OCI-LY1 (cell line): Measurements from ENCODE around the gene PAQR8.

Experiments
- H2AFZ ChIP-seq: fragments of 200-600 bp; sonication (generic), shearing (Covaris generic); 2 replicates; pipeline ENCODE4 v1.6.0; 2014; ENCODE audit warnings: antibody characterized with exemption, mild to moderate bottlenecking, low read length
- H3F3A ChIP-seq: fragments of 200-600 bp; sonication (generic), shearing (Covaris generic); 2 replicates; pipeline ENCODE4 v1.6.0; 2014; ENCODE audit warnings: mild to moderate bottlenecking, antibody characterized with exemption, low read length, moderate library complexity; ENCODE audit not compliant: insufficient read depth
- H3K27ac ChIP-seq: fragments of 200-600 bp; sonication (generic); 2 replicates; pipeline ENCODE4 v1.5.1; 2014; ENCODE audit warnings: low read length, mixed run types, mild to moderate bottlenecking, low read depth; ENCODE audit not compliant: poor library complexity, severe bottlenecking
- H3K27me3 ChIP-seq: fragments of 200-600 bp; sonication (generic); 2 replicates; pipeline ENCODE4 v1.6.0; 2014; ENCODE audit warnings: antibody characterized with exemption, mild to moderate bottlenecking, low read length, moderate library complexity; ENCODE audit not compliant: insufficient read depth
- H3K36me3 ChIP-seq: fragments of 200-600 bp; sonication (generic); 2 replicates; pipeline ENCODE4 v1.6.1; 2014; ENCODE audit warnings: mild to moderate bottlenecking, antibody characterized with exemption, low read length, moderate library complexity, mixed read lengths; ENCODE audit not compliant: insufficient read depth
- H3K4me1 ChIP-seq: fragments of 200-600 bp; sonication (generic); 2 replicates; pipeline ENCODE4 v1.5.1; 2014; ENCODE audit warnings: mild to moderate bottlenecking, low read length, moderate library complexity; ENCODE audit not compliant: insufficient read depth, severe bottlenecking
- H3K4me2 ChIP-seq: fragments of 200-600 bp; sonication (generic), shearing (Covaris generic); 2 replicates; pipeline ENCODE4 v1.6.1; 2014; ENCODE audit warnings: low read length
- H3K4me3 ChIP-seq: fragments of 200-600 bp; sonication (generic); 2 replicates; pipeline ENCODE4 v1.5.1; 2014; ENCODE audit warnings: low read length, low read depth, mild to moderate bottlenecking, mixed read lengths; ENCODE audit not compliant: poor library complexity, severe bottlenecking
- H3K79me2 ChIP-seq: fragments of 200-600 bp; shearing (Covaris generic); 2 replicates; pipeline ENCODE4 v1.6.1; 2016; ENCODE audit warnings: mixed run types, low read length, mixed read lengths; ENCODE audit not compliant: insufficient read depth
- H3K9ac ChIP-seq: fragments of 200-600 bp; sonication (generic), shearing (Covaris generic); 2 replicates; pipeline ENCODE4 v1.6.1; 2014; ENCODE audit warnings: mild to moderate bottlenecking, low read length, mixed read lengths
- H3K9me2 ChIP-seq: fragments of 200-600 bp; sonication (generic), shearing (Covaris generic); 2 replicates; pipeline ENCODE4 v1.6.1; 2014; ENCODE audit warnings: low read depth, mild to moderate bottlenecking, low read length, mixed read lengths
- H3K9me3 ChIP-seq: fragments of 200-600 bp; shearing (Covaris generic); 2 replicates; pipeline ENCODE4 v1.6.1; 2014; ENCODE audit warnings: low read length, mixed read lengths
- H4K20me1 ChIP-seq: fragments of 200-600 bp; sonication (generic), shearing (Covaris generic); 2 replicates; pipeline ENCODE4 v1.6.0; 2016; ENCODE audit warnings: mild to moderate bottlenecking, low read length; ENCODE audit not compliant: insufficient read depth
- CTCF ChIP-seq: fragments of 200-600 bp; sonication (generic), shearing (Covaris generic); IDR thresholded peaks from 2 replicates; pipeline ENCODE4 v1.5.1; 2017; ENCODE audit warnings: mild to moderate bottlenecking, antibody characterized with exemption, low read length, moderate library complexity, mixed read lengths
- EZH2 ChIP-seq: fragments of 200-600 bp; sonication (generic), shearing (Covaris generic); IDR thresholded peaks from 2 replicates; pipeline ENCODE4 v1.8.0; 2017; ENCODE audit warnings: borderline replicate concordance, mixed run types, mild to moderate bottlenecking, antibody characterized with exemption, low read length, moderate library complexity, mixed read lengths

The PAQR8 gene

GRCh38 chr6:52361945-52362442 lies at the start of gene PAQR8:
TSS of gene PAQR8 (plus strand) at chr6:52362151. CDS start at chr6:52403214, 41,063 bp downstream.
- TF ChIP-seq EZH2 (no peak), CTCF (no peak)
- Histone ChIP-seq H3F3A (no peaks in the 10 kb centered on the region), H2AFZ (peak within 1 kb of the TSS; percentile 68; the same call in 1 of the 2 replicates), H3K27ac (peak within 1 kb of the TSS; percentile 76), H3K4me3 (peak within 1 kb of the TSS; percentile 100), H4K20me1 (no peaks in the 10 kb centered on the region), H3K4me2 (peak within 1 kb of the TSS; percentile 84), H3K9me2 (no peaks in the 10 kb centered on the region), H3K27me3 (no peaks in the 10 kb centered on the region), H3K36me3 (peaks cover 4% of the 10 kb centered on the region; the same call in 1 of the 2 replicates), H3K79me2 (0 out of 2 replicates have a peak, but pooled peaks cover 19% of the 10 kb centered on the region), H3K4me1 (peaks cover 51% of the 10 kb centered on the region), H3K9ac (peak within 1 kb of the TSS; percentile 99), H3K9me3 (no peaks in the 10 kb centered on the region)

- H3K27me3 ChIP-seq, result no peaks in the 10 kb centered on the region
- no peak for TF ChIP-seq EZH2
- no peak for TF ChIP-seq CTCF
- H3K9ac ChIP-seq, result no peak overlapping the region
- peaks cover 19% of the 10 kb centered on the region for H3K4me1 ChIP-seq
- no peaks in the 10 kb centered on the region for H3F3A ChIP-seq
- H3K4me3 ChIP-seq, result no peak overlapping the region
- H3K9me2 ChIP-seq, result no peaks in the 10 kb centered on the region
- no peaks in the 10 kb centered on the region for H4K20me1 ChIP-seq
- no peaks in the 10 kb centered on the region for H3K36me3 ChIP-seq
- H3K27ac ChIP-seq, result no peak overlapping the region
- no peaks in the 10 kb centered on the region for H3K9me3 ChIP-seq
- H3K4me2 ChIP-seq, result no peak overlapping the region
- no peak overlapping the region for H2AFZ ChIP-seq
- H3K79me2 ChIP-seq, result no peaks in the 10 kb centered on the region
These were observed 49.5 kb upstream of the PAQR8 start for GRCh38 chr6:52312461-52312860.

GRCh38 chr6:52314752-52315151 lies 47.2 kb upstream of the PAQR8 start:
- Histone ChIP-seq H3F3A (no peaks in the 10 kb centered on the region), H3K4me2 (no peak overlapping the region), H4K20me1 (no peaks in the 10 kb centered on the region), H3K36me3 (no peaks in the 10 kb centered on the region), H3K9me3 (no peaks in the 10 kb centered on the region), H2AFZ (no peak overlapping the region), H3K9me2 (no peaks in the 10 kb centered on the region), H3K4me1 (peaks cover 19% of the 10 kb centered on the region), H3K9ac (no peak overlapping the region), H3K27me3 (no peaks in the 10 kb centered on the region), H3K4me3 (no peak overlapping the region), H3K79me2 (no peaks in the 10 kb centered on the region), H3K27ac (no peak overlapping the region)
- TF ChIP-seq CTCF (no peak), EZH2 (no peak)
